ENCODE measurements around the gene BBX. TPM values are rescaled to one million over a fixed set of nuclear protein-coding genes. Genes with fewer than 3 reads are reported as not detected.

BBX gene
- total RNA-seq, 6 donors from 2014 or later, result 35.0 to 65.0 (median 42.8) TPM

GRCh38 chr3:107666853-107667252 is 144.1 kb downstream of the BBX start:
- TF ChIP-seq EP300 (IDR thresholded peaks at IDR 0.05) (no peak), CTCF (IDR thresholded peaks at IDR 0.05) (no peak), POLR2AphosphoS5 (IDR thresholded peaks at IDR 0.05) (no peak), POLR2A (IDR thresholded peaks at IDR 0.05) (no peak)
- Histone ChIP-seq H3K27me3 (no peaks in the 10 kb centered on the region), H3K36me3 (no peaks in the 10 kb centered on the region), H3K4me3 (no peak overlapping the region), H3K9me3 (no peaks in the 10 kb centered on the region), H3K27ac (no peak overlapping the region), H3K4me1 (peaks cover 8 to 10% (median 10%) of the 10 kb centered on the region in 4 donors)
- WGBS, 2 donors, result 93 to 94% methylated on average over 2 of the region's 2 CpGs
- ATAC-seq (ENCODE audit: low FRiP score in 2 of 2) (no peak), DNase-seq (no peak)

- ATAC-seq (ENCODE audit: low FRiP score in 2 of 2) (no peak), DNase-seq (no peak)
- TF ChIP-seq EP300 (IDR thresholded peaks at IDR 0.05) (no peak), POLR2A (IDR thresholded peaks at IDR 0.05) (no peak), CTCF (IDR thresholded peaks at IDR 0.05) (no peak), POLR2AphosphoS5 (IDR thresholded peaks at IDR 0.05) (no peak)
- Histone ChIP-seq H3K27me3 (no peaks in the 10 kb centered on the region), H3K4me1 (peaks cover 0 to under 1% (median under 1%) of the 10 kb centered on the region in 4 donors), H3K27ac (no peak overlapping the region), H3K36me3 (no peaks in the 10 kb centered on the region), H3K4me3 (no peak overlapping the region), H3K9me3 (no peaks in the 10 kb centered on the region)
- 85 to 88% methylated on average over 5 of the region's 5 CpGs for WGBS, 2 donors
Measured at GRCh38 chr3:107668416-107668815, 145.7 kb downstream of the BBX start.

GRCh38 chr3:107668963-107669362 is 146.2 kb downstream of the BBX start:
- Histone ChIP-seq H3K36me3 (no peaks in the 10 kb centered on the region), H3K9me3 (no peaks in the 10 kb centered on the region), H3K4me3 (no peak overlapping the region), H3K4me1 (no peaks in the 10 kb centered on the region), H3K27ac (no peak overlapping the region), H3K27me3 (no peaks in the 10 kb centered on the region)
- TF ChIP-seq EP300 (IDR thresholded peaks at IDR 0.05) (no peak), POLR2AphosphoS5 (IDR thresholded peaks at IDR 0.05) (no peak), CTCF (IDR thresholded peaks at IDR 0.05) (no peak), POLR2A (IDR thresholded peaks at IDR 0.05) (no peak)
- ATAC-seq (ENCODE audit: low FRiP score in 2 of 2) (no peak), DNase-seq (no peak)
- 83 to 87% methylated on average over 3 of the region's 3 CpGs for WGBS, 2 donors

GRCh38 chr3:107669669-107670068 is 146.9 kb downstream of the BBX start:
- H3K36me3 ChIP-seq, result no peaks in the 10 kb centered on the region
- WGBS, 2 donors, result 87 to 94% methylated on average over 1 of the region's 1 CpG
- DNase-seq, result no peak
- H3K27ac ChIP-seq, result no peak overlapping the region
- H3K9me3 ChIP-seq, result no peaks in the 10 kb centered on the region
- no peak for ATAC-seq (ENCODE audit: low FRiP score in 2 of 2)
- H3K4me1 ChIP-seq, result no peaks in the 10 kb centered on the region
- no peaks in the 10 kb centered on the region for H3K27me3 ChIP-seq
- TF ChIP-seq EP300 (IDR thresholded peaks at IDR 0.05), result no peak
- TF ChIP-seq POLR2A (IDR thresholded peaks at IDR 0.05), result no peak
- no peak for TF ChIP-seq CTCF (IDR thresholded peaks at IDR 0.05)
- TF ChIP-seq POLR2AphosphoS5 (IDR thresholded peaks at IDR 0.05), result no peak
- H3K4me3 ChIP-seq, result no peak overlapping the region

GRCh38 chr3:107670986-107671385 is 148.2 kb downstream of the BBX start:
- Histone ChIP-seq H3K9me3 (no peaks in the 10 kb centered on the region), H3K27me3 (no peaks in the 10 kb centered on the region), H3K4me3 (no peak overlapping the region), H3K4me1 (no peaks in the 10 kb centered on the region), H3K36me3 (no peaks in the 10 kb centered on the region), H3K27ac (no peak overlapping the region)
- DNase-seq (no peak), ATAC-seq (ENCODE audit: low FRiP score in 2 of 2) (no peak)
- WGBS, 2 donors, result 84 to 88% methylated on average over 3 of the region's 3 CpGs
- no peak for TF ChIP-seq POLR2A (IDR thresholded peaks at IDR 0.05)
- no peak for TF ChIP-seq CTCF (IDR thresholded peaks at IDR 0.05)
- no peak for TF ChIP-seq EP300 (IDR thresholded peaks at IDR 0.05)
- no peak for TF ChIP-seq POLR2AphosphoS5 (IDR thresholded peaks at IDR 0.05)

All from upper lobe of left lung (tissue), 6 donors.